Tibial artery (tissue), 4 donors: Measurements from ENCODE around the gene NTN1.

ENCODE experiments used
- DNase-seq, 2 donors: peaks; one replicate each; pipeline ENCODE4 v3.0.0-alpha.2; 2019
- H3K27ac ChIP-seq, 2 donors: fragments of 200-600 bp; sonication (generic) in 1 of 2; 1 replicate in 1 of 2; 2 replicates in 1 of 2; pipeline ENCODE4 v1.5.1; 2018 to 2019; ENCODE audit warnings: mild to moderate bottlenecking in 1 of 2
- H3K27me3 ChIP-seq, 2 donors: fragments of 200-600 bp; sonication (generic) in 1 of 2; one replicate each; pipeline versions ENCODE4 v1.5.1 to v1.6.0; 2016 to 2019
- H3K36me3 ChIP-seq, 3 donors: fragments of 200-600 bp; sonication (generic) in 2 of 3; one replicate each; pipeline ENCODE4 v1.5.1; 2016 to 2019; ENCODE audit warnings: mild to moderate bottlenecking in 2 of 3
- H3K4me1 ChIP-seq, 4 donors: fragments of 200-600 bp; sonication (generic) in 2 of 4; 1 replicate in 3 of 4; 2 replicates in 1 of 4; pipeline ENCODE4 v1.5.1; 2016 to 2019
- H3K4me3 ChIP-seq, 2 donors: fragments of 200-600 bp; sonication (generic) in 1 of 2; 1 replicate in 1 of 2; 2 replicates in 1 of 2; pipeline ENCODE4 v1.5.1; 2018 to 2019; ENCODE audit warnings: mild to moderate bottlenecking in 2 of 2
- H3K9me3 ChIP-seq, 3 donors: fragments of 200-600 bp; sonication (generic) in 1 of 3; one replicate each; pipeline ENCODE4 v1.5.1; 2016 to 2019
- CTCF ChIP-seq, 2 experiments: fragments of 200-600 bp in 1 of 2; fragments of 450-650 bp in 1 of 2; IDR thresholded peaks; one replicate each; pipeline ENCODE4 v1.5.1; 2017 to 2019; ENCODE audit warnings: antibody characterized with exemption in 2 of 2, mild to moderate bottlenecking in 1 of 2, moderate library complexity in 1 of 2
- intact Hi-C: fragments of 100-400 bp; cut with DNase I; formaldehyde crosslinking; loops from one replicate; pipeline ENCODE4 v1.15.0; 2023; ENCODE audit warnings: low total_unique reads

NTN1 gene

GRCh38 chr17:9237661-9238301 is 216.5 kb downstream of the NTN1 start:
- H3K27ac ChIP-seq: peak overlapping the region; percentile 43 to 87

DNA sequence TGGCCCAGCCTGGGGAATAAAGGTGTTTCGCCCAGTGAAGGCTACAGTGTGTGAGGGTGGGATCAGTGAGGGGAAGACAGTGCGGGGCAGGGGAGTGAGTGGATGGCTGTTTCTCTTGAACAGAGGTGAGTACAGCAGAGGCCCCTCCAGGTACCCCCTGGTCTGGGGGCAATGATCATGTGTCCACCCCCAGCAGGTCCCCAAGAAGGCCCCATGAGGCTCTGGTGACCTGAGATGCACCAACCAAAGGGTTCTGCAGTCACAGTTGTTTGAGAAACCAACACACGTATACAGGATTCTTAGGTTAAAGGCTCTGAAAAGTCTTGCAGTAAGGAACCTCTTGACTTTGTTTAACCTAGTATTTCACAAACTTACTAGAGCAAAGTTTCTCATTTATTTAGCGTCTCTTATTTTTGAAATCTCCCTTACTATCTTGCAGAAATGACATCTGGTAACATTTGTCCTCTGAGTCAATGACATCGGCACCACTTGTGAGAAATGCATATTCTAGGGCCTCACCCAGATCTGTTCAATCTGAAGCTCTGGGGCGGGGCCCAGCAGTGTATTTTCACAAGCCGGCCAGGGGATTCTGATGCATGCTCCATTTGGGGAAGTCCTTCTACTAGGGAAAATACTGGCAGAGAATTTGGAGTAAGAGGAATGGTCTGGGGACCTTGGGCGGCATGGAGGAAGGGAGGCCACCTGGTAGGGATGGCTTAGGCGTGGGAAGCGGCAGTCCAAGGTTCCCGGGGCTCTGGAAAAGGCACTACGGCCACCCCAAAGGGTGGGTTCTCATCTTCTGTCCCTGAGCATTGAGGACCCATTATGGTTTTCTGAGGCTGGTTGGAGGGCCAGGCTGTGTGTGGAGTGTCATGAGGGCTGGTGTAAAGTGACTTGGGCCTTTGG is 217.3 kb downstream of the NTN1 start:
- DNase-seq: no peak
- Histone ChIP-seq H3K27me3 (no peaks in the 10 kb centered on the region), H3K4me1 (peaks cover 0 to 68% (median 48%) of the 10 kb centered on the region in 4 donors), H3K9me3 (no peaks in the 10 kb centered on the region), H3K36me3 (peaks cover 0 to 3% (median 0%) of the 10 kb centered on the region in 3 donors), H3K4me3 (peak overlapping the region in 1 of 2 donors; percentile 80), H3K27ac (peak overlapping the region; percentile 87 to 100)
- TF ChIP-seq CTCF (IDR thresholded peaks at IDR 0.05): no peak
- intact Hi-C loops: loop anchor here (2.0 kb wide), 1 partner anchor 54 kb away; no protein-coding TSS in a partner anchor

More at GRCh38 chr17:9237661-9238301, 216.5 kb downstream of the NTN1 start:
- Histone ChIP-seq H3K36me3 (peaks cover 0 to 3% (median 0%) of the 10 kb centered on the region in 3 donors), H3K9me3 (no peaks in the 10 kb centered on the region), H3K27me3 (no peaks in the 10 kb centered on the region), H3K4me1 (peaks cover 0 to 60% (median 40%) of the 10 kb centered on the region in 4 donors), H3K4me3 (no peak overlapping the region)
- TF ChIP-seq CTCF (IDR thresholded peaks at IDR 0.05): no peak
- intact Hi-C loops: loop anchor here (2.0 kb wide), 1 partner anchor 55 kb away; no protein-coding TSS in a partner anchor
- DNase-seq: no peak

DNA sequence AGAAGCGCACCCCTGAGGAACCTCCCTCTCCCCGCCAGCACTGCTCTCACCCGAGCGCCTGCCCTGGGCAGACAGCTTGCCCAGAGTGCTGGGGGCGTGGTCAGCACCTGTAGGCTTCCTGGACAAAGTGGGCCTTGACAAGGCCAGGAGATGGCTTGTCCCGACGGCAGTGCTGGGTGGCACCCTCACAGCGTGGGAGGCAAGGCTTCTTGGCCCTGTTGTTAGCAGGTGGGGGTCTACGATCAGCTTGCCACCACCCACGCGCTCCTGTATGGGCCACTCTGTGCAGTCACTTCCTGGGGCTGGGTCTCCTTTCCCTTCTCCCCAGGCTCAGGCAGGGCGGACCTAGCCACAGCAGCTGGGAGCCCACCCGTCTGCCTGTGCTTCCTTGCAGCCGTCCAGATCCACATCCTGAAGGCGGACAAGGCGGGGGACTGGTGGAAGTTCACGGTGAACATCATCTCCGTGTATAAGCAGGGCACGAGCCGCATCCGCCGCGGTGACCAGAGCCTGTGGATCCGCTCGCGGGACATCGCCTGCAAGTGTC is 218.0 kb downstream of the NTN1 start:
- no peak for DNase-seq
- H3K27ac ChIP-seq: peak overlapping the region; percentile 87 to 100
- TF ChIP-seq CTCF (IDR thresholded peaks at IDR 0.05): no peak
- peak overlapping the region; percentile 57 to 80 for H3K4me3 ChIP-seq
- H3K9me3 ChIP-seq: no peaks in the 10 kb centered on the region
- H3K4me1 ChIP-seq: peaks cover 0 to 75% (median 54%) of the 10 kb centered on the region in 4 donors
- no peaks in the 10 kb centered on the region for H3K27me3 ChIP-seq
- H3K36me3 ChIP-seq: peaks cover 0 to 3% (median 0%) of the 10 kb centered on the region in 3 donors
- intact Hi-C loops: loop anchor here (2.0 kb wide), 1 partner anchor 53 kb away; no protein-coding TSS in a partner anchor

GRCh38 chr17:9239793-9240658 is 218.7 kb downstream of the NTN1 start:
- H3K27me3 ChIP-seq: no peaks in the 10 kb centered on the region
- H3K36me3 ChIP-seq: peaks cover 0 to 3% (median 0%) of the 10 kb centered on the region in 3 donors
- DNase-seq: peak; percentile 87 to 95
- peaks cover 0 to 82% (median 61%) of the 10 kb centered on the region in 4 donors for H3K4me1 ChIP-seq
- H3K9me3 ChIP-seq: no peaks in the 10 kb centered on the region
- no peak for TF ChIP-seq CTCF (IDR thresholded peaks at IDR 0.05)
- peak overlapping the region; percentile 98 to 100 for H3K27ac ChIP-seq
- intact Hi-C loops: loop anchor here (2.0 to 5.0 kb wide), 2 partner anchors 53 to 78 kb away; no protein-coding TSS in a partner anchor
- H3K4me3 ChIP-seq: peak overlapping the region; percentile 57 to 80
